Heart right ventricle (tissue), 16 donors: ENCODE results near the gene MAST2. TPM values are rescaled to one million over a fixed set of nuclear protein-coding genes. Genes with fewer than 3 reads are reported as not detected.
"Not testable (repeated sequence)": the region's sequence is repeated elsewhere in the genome, so short reads cannot be mapped to it uniquely, and the experiment has no call there.

Source experiments
- ATAC-seq, 8 donors: fragments of 200-7000 bp; cut with Tn5 transposase; one replicate each; pipeline ENCODE4 v1.9.1; 2020; ENCODE audit warnings: mild to moderate bottlenecking in 8 of 8, moderate library complexity in 8 of 8, moderate number of reproducible peaks in 1 of 8
- DNase-seq, 2 donors: peaks; one replicate each; pipeline ENCODE4 v3.0.0-alpha.2; 2020
- H3K27ac ChIP-seq, 10 donors: fragments of 200-600 bp; sonication (generic) in 2 of 10; one replicate each; pipeline versions ENCODE4 v1.5.0 to v1.8.0; 2020 to 2022; ENCODE audit warnings: mild to moderate bottlenecking in 3 of 10
- H3K27me3 ChIP-seq, 7 donors: fragments of 200-600 bp; one replicate each; pipeline ENCODE4 v1.8.0; 2021 to 2022; ENCODE audit warnings: mild to moderate bottlenecking in 2 of 7
- H3K36me3 ChIP-seq, 9 donors: fragments of 200-600 bp; sonication (generic) in 1 of 9; one replicate each; pipeline versions ENCODE4 v1.5.0 to v1.8.0; 2020 to 2022; ENCODE audit warnings: mild to moderate bottlenecking in 2 of 9
- H3K4me1 ChIP-seq, 9 donors: fragments of 200-600 bp; sonication (generic) in 1 of 9; one replicate each; pipeline versions ENCODE4 v1.5.0 to v1.8.0; 2020 to 2022; ENCODE audit warnings: mild to moderate bottlenecking in 4 of 9
- H3K4me3 ChIP-seq, 10 donors: fragments of 200-600 bp; sonication (generic) in 2 of 10; one replicate each; pipeline versions ENCODE4 v1.5.0 to v1.8.0; 2020 to 2022; ENCODE audit warnings: mild to moderate bottlenecking in 7 of 10, moderate library complexity in 2 of 10
- H3K9me3 ChIP-seq, 11 donors: fragments of 200-600 bp in 10 of 11; sonication (generic) in 2 of 11; one replicate each; pipeline versions ENCODE4 v1.5.0 to v1.8.0; 2013 to 2022; ENCODE audit warnings: mild to moderate bottlenecking in 2 of 11, control low read depth in 1 of 11, moderate library complexity in 1 of 11
- WGBS, 2 donors: extraction: QIAGEN DNeasy Blood & Tissue Kit; methylation state at CpG; one replicate each; pipeline ENCODE4 v1.1.7; 2013; ENCODE audit warnings: inconsistent platforms in 1 of 2; 5-methylcytosine and 5-hydroxymethylcytosine counted together
- intact Hi-C, 10 donors: fragments of 100-400 bp; cut with DNase I; formaldehyde crosslinking; loops; one replicate each; pipeline versions ENCODE4 v1.11.1 to v1.14.2; 2022
- polyA plus RNA-seq, 2 donors: library from polyadenylated mRNA; stranded (reverse); fragments of 200-250 nt; gene quantifications; one replicate each; pipeline ENCODE4 v1.2.3, GENCODE V29; 2013
- total RNA-seq, 10 donors: library from RNA; stranded (reverse); fragmentation: NEBNext Ultra II Directional in 3 of 10; extraction: Animal tissue kit (Norgen Biotek cat#: 25700) in 3 of 10; gene quantifications; one replicate each; pipeline versions ENCODE4 v1.2.1 to v1.2.4, GENCODE V29; 2021 to 2023
- TF ChIP-seq, protein P1 (sequence below), 9 donors: fragments of 200-600 bp; sonication (generic) in 2 of 9; IDR thresholded peaks; one replicate each; pipeline versions ENCODE4 v1.5.0 to v1.8.0; 2021 to 2022; ENCODE audit warnings: antibody characterized with exemption in 9 of 9, mild to moderate bottlenecking in 5 of 9, moderate library complexity in 1 of 9
- donor health status: Arrhythmogenic right ventricular cardiomyopathy.
- donor health status: ischemic (EF 13 %, LVEDD 7.1; RV severe dilation, severe dysfunction).
- donor health status: healthy with polysubstance abuse.
- donor health status: DM: no; HTN: yes; CAD: no.
- donor health status: DM: no; HTN: no; CAD: no.
- donor health status: ischemic (EF 25% LVEDD 6.9; RV normal size, moderate dysfunction).
- donor health status: ischemic (EF 25% LVEDD 5.7; RV mildly dilated, moderate dysfunction).
- donor health status: healthy.
- donor health status: DM: yes; HTN: yes; CAD: no.
- donor health status: Ischemic cardiomyopathy.
- donor health status: ischemic (EF 35%, LVEDD 5.7; RV mildly dilated, moderate dysfunction).
- donor health status: nonischemic (EF 11% LVEDD 7.7; RV severe dilation, severe dysfunction).
- donor health status: DM: yes; HTN: yes; CAD: no.
- donor health status: PGD.
- donor health status: ischemic (EF 29% LVEDD 5.4; RV normal size, mild dysfunction).
- donor health status: nonischemic (EF 23%, LVEDD 6.1; RV moderate dilation, normal function).

MAST2 gene
- total and polyA plus RNA-seq, 12 donors = 66.4 to 129 (median 83.2) TPM

DNA sequence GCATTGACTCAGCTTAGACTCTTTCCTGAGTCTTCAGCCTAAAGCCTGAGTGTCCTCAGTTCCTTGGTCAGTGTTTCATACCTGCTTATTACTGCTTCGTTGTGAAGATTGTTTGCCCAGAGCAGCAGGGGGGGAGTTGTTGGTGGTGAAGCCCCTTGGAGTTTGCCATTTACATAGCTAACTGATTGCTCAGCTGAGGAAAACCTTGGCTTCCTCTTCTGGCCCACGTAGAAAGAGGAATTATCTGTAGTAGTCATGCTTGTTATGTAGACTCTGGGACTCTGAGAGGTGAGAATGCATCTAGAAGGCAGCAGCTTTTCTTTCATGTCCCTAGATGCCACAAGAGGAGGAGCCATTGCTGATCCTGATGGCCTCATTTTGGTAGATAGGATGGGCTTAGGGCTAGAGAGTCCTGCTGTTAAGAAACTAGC is 125.9 kb downstream of the MAST2 start:
- DNase-seq = no peak
- TF ChIP-seq, protein P1, sequence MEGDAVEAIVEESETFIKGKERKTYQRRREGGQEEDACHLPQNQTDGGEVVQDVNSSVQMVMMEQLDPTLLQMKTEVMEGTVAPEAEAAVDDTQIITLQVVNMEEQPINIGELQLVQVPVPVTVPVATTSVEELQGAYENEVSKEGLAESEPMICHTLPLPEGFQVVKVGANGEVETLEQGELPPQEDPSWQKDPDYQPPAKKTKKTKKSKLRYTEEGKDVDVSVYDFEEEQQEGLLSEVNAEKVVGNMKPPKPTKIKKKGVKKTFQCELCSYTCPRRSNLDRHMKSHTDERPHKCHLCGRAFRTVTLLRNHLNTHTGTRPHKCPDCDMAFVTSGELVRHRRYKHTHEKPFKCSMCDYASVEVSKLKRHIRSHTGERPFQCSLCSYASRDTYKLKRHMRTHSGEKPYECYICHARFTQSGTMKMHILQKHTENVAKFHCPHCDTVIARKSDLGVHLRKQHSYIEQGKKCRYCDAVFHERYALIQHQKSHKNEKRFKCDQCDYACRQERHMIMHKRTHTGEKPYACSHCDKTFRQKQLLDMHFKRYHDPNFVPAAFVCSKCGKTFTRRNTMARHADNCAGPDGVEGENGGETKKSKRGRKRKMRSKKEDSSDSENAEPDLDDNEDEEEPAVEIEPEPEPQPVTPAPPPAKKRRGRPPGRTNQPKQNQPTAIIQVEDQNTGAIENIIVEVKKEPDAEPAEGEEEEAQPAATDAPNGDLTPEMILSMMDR (IDR thresholded peaks at IDR 0.05) = no peak
- peak in 2 of 8 donors; percentile 40 to 52 for ATAC-seq
- Histone ChIP-seq H3K27ac (peak overlapping the region in 1 of 10 donors; percentile 33), H3K36me3 (peaks cover 0 to 3% (median 0%) of the 10 kb centered on the region in 9 donors), H3K4me1 (peaks cover 0 to 45% (median 14%) of the 10 kb centered on the region in 9 donors), H3K9me3 (no peaks in the 10 kb centered on the region), H3K4me3 (no peak overlapping the region), H3K27me3 (no peaks in the 10 kb centered on the region)
- WGBS, 2 donors = 11 to 20% methylated on average over 2 of the region's 2 CpGs
- intact Hi-C loops = no loop called here

DNA sequence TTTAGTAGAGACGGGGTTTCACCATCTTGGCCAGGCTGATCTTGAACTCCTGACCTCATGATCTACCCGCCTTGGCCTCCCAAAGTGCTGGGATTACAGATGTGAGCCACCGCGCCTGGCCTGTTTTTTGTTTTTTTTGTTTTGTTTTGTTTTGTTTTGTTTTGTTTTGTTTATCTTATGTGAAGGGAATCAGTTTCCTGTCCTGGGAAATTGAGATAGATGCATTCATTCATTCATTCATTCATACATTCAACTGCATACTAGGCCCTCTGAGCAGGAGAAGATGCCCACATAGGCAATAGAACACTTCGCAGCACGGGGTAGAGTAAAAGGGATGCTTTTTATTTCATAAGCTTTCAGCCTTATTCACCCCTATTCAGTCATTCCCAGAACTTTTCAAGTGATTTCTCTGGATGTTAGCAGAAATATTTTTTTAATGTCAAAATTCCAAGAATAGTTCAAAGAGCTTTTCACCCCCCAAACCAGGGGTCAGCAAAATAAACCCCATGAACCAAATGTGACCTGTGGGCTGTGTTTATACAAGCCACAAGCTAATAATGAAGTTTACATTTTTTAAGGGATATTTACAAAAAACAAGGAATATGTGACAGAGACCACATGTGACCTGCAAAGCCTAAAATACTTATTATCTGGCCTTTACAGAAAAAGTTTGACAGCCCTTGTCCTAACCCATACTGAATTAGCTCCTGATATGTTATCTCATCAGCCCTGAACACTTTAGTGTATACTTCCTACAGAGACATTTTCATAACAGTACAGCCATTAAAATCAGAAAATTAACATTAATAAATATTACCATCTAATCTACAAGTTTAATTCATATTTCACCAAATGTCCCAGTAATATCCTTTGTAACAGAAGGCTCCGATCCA is 127.1 kb downstream of the MAST2 start:
- DNase-seq (no peak), ATAC-seq (no peak)
- TF ChIP-seq, protein P1 (IDR thresholded peaks at IDR 0.05) = no peak
- intact Hi-C loops = no loop called here
- Histone ChIP-seq H3K9me3 (no peaks in the 10 kb centered on the region), H3K27ac (peak overlapping the region in 1 of 10 donors; percentile 15), H3K36me3 (peaks cover 0 to 3% (median 0%) of the 10 kb centered on the region in 9 donors), H3K27me3 (no peaks in the 10 kb centered on the region), H3K4me1 (peaks cover 0 to 38% (median 13%) of the 10 kb centered on the region in 9 donors), H3K4me3 (no peak overlapping the region)
- WGBS, 2 donors = 88 to 92% methylated on average over 7 of the region's 7 CpGs

DNA sequence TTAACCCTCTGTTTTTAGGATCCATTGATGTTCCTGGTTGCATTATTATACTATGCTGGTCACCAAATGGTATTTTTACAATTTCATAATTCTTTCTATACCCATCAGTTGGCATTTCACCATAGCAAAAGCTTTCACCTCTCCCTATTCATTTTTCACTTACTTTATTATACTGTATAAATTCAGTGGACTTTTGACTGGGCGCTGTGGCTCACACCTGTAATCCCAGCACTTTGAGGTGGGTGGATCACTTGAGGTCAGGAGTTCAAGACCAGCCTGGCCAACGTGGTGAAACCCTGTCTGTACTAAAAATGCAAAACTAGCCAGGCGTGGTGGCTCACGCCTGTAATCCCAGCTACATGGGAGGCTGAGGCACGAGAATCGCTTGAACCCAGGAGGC is 128.8 kb downstream of the MAST2 start:
- H3K4me3 ChIP-seq, DNase-seq, ATAC-seq, intact Hi-C loops, H3K27ac ChIP-seq, H3K36me3 ChIP-seq, H3K27me3 ChIP-seq, H3K9me3 ChIP-seq: not testable (repeated sequence)
- peaks cover 0 to 26% (median 13%) of the 10 kb centered on the region in 9 donors for H3K4me1 ChIP-seq
- WGBS, 2 donors = 88 to 91% methylated on average over 6 of the region's 6 CpGs

DNA sequence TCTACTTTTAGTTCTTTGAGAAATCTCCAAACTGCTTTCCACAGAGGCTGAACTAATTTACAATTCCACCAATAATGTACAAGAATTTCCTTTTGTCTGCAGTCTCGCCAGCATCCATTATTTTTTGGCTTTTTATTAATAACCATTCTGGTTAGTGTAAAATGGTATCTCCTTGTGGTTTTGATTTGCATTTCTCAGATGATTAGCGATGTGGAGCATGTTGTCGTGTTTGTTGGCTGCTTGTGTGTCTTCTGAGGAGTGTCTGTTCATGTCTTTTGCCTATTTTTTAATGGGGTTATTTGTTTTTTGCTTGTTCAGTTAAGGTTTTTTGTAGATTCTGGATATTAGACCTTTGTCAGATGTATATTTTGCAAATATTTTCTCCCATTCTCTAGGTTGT is 131.5 kb downstream of the MAST2 start:
- 92 to 95% methylated on average over 3 of the region's 3 CpGs for WGBS, 2 donors
- Histone ChIP-seq H3K4me3 (no peak overlapping the region), H3K36me3 (peaks cover 0 to 20% (median 0%) of the 10 kb centered on the region in 9 donors), H3K27ac (no peak overlapping the region), H3K9me3 (no peaks in the 10 kb centered on the region), H3K4me1 (peaks cover 0 to 13% (median 5%) of the 10 kb centered on the region in 9 donors), H3K27me3 (no peaks in the 10 kb centered on the region)
- TF ChIP-seq, protein P1 (IDR thresholded peaks at IDR 0.05) = no peak
- ATAC-seq = no peak
- DNase-seq = no peak
- intact Hi-C loops = loop anchor here in 1 of 10 donors (1.0 kb wide), 1 partner anchor 21 kb away; no protein-coding TSS in a partner anchor

DNA sequence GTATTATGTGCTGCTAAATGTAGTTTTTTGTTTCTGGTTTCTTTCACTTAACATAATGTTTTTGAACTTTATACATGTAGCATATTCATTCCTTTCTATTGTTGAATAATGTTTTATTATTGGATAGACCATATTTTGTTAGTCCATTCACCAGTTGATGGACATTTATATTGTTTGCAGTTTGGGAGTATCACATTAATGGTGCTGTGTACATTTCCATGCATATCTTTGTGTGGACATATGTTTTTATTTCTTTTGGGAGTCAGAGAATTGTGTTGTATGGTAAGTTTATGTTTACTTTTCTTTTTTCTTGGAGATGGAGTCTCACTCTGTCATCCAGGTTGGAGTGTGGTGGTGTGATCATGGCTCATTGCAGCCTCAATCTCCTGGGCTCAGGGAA is 134.6 kb downstream of the MAST2 start:
- no peak overlapping the region for H3K27ac ChIP-seq
- DNase-seq (no peak), ATAC-seq (no peak)
- no peaks in the 10 kb centered on the region for H3K4me1 ChIP-seq
- TF ChIP-seq, protein P1 (IDR thresholded peaks at IDR 0.05) = no peak
- peaks cover 0 to 13% (median 6%) of the 10 kb centered on the region in 11 donors for H3K9me3 ChIP-seq
- intact Hi-C loops = no loop called here
- H3K36me3 ChIP-seq = peaks cover 0 to 23% (median 0%) of the 10 kb centered on the region in 9 donors
- H3K4me3 ChIP-seq = no peak overlapping the region
- no peaks in the 10 kb centered on the region for H3K27me3 ChIP-seq
